Skin of body (tissue), 2 donors: ENCODE results near the gene ZBED1. TPM values are rescaled to one million over a fixed set of nuclear protein-coding genes. Genes with fewer than 3 reads are reported as not detected.
"Not testable (repeated sequence)": the region's sequence is repeated elsewhere in the genome, so short reads cannot be mapped to it uniquely, and the experiment has no call there.

Experiments used
- DNase-seq: peaks from one replicate; lab custom pipeline; 2025; lab: John Stamatoyannopoulos, UW
- total RNA-seq: library from RNA; depleted of rRNA; stranded (reverse); fragments of >200 nt; gene quantifications from one replicate; pipeline ENCODE4 v1.2.3, GENCODE V29; 2014

The ZBED1 gene
- total RNA-seq, 1 donor from 2014 or later = 25.1 TPM

DNA sequence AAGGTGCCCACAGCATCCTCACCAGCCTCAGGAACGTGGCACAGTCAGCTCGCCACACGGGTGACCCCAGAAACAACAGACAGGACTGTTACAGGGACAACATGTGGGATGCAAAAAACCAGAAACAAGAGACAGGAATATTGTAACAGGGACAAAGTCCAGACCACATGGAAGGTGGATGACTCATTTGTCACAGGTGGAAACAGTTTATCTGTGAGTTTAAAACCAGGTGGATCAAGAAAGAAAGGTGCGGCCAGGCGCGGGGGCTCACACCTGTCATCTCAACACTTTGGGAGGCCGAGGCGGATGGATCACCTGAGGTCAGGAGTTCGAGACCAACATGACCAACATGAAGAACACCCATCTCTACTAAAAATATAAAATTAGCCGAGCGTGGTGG lies 23.5 kb downstream of the ZBED1 start:
- DNase-seq = not testable (repeated sequence)

- DNase-seq = no peak
Observed at GRCh38 chrX:2474963-2475726, 25.6 kb downstream of the ZBED1 start.

- no peak for DNase-seq
Observed at GRCh38 chrX:2474280-2474962, 26.4 kb downstream of the ZBED1 start.

DNA sequence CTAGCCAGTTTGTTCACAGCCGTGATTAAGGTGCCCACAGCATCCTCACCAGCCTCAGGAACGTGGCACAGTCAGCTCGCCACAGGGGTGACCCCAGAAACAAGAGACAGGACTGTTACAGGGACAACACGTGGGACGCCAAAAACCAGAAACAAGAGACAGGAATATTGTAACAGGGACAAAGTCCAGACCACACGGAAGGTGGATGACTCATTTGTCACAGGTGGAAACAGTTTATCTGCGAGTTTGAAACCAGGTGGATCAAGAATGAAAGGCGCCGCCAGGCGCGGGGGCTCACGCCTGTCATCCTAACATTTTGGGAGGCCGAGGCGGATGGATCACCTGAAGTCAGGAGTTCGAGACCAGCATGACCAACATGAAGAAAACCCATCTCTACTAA lies 27.7 kb downstream of the ZBED1 start:
- not testable (repeated sequence) for DNase-seq

DNA sequence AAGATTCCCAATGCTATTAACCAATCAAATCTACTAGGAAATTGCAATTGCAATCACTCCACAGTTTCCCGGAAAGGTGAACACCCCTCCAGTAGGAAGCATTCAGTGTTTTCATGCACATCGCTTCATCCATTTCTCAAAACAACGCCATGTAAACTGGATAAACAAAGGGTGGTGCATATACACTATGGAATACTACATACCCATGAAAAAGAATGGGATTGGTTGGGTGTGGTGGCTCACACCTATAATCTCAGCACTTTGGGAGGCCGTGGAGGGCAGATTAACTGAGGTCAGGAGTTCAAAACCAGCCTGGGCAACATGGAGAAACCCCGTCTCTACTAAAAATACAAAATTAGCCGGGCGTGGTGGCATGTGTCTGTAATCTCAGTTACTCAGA lies 29.1 kb downstream of the ZBED1 start:
- DNase-seq = no peak

DNA sequence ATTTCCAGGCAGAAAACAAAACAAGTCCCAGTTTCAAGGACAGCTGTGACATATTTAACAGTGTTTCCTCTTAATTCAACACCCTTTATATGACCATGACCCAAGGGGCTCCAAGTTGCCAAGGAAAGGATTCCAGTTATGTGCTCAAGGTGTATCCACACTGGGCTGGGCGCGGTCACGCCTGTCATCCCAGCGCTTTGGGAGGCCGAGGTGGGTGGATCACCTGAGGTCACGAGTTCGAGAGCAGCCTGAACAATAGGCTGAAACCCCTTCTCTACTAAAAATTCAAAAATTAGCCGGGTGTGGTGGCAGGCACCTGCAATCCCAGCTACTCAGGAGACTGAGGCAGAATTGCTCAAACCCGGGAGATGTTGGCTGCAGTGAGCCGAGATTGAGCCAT lies 29.6 kb downstream of the ZBED1 start:
- not testable (repeated sequence) for DNase-seq

DNA sequence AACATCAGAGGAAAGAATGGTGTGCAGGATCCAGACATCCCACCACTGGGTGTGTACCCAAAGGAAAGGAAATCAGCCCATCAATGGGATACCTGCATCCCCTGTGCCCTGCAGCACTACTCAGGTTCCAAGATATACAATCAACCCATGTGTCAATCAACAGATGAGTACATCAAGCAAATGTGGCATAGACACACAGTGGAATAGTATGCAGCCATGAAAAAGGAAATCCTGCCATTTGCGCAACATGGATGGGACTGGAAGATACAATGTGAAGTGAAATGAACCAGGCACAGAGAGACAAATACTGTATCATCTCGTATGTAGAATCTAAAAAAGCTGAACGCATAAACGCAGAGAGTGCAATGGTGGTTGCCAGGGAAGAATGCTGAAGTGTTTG lies 30.9 kb downstream of the ZBED1 start:
- DNase-seq = not testable (repeated sequence)

DNA sequence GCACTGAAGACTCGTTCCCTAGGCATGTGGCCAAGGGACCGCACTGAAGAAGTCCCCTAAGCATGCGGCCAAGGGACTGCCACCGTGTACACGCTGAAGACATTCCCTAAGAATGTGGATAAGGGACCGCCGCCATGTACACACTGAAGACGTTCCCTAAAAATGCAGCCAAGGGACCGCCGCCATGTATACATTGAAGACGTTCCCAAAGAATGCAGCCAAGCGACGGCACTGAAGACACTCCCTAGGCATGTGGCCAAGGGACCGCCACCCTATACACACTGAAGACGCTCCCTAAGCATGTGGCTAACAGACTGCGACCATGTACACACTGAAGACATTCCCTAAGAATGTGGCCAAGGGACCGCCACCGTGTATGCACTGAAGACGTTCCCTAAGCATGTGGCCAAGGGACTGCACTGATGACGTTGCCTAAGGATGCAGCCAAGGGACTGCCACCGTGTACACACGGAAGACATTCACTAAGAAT lies 31.5 kb downstream of the ZBED1 start:
- no peak for DNase-seq

GRCh38 chrX:2468261-2469195 lies 32.2 kb downstream of the ZBED1 start:
- DNase-seq = no peak

DNA sequence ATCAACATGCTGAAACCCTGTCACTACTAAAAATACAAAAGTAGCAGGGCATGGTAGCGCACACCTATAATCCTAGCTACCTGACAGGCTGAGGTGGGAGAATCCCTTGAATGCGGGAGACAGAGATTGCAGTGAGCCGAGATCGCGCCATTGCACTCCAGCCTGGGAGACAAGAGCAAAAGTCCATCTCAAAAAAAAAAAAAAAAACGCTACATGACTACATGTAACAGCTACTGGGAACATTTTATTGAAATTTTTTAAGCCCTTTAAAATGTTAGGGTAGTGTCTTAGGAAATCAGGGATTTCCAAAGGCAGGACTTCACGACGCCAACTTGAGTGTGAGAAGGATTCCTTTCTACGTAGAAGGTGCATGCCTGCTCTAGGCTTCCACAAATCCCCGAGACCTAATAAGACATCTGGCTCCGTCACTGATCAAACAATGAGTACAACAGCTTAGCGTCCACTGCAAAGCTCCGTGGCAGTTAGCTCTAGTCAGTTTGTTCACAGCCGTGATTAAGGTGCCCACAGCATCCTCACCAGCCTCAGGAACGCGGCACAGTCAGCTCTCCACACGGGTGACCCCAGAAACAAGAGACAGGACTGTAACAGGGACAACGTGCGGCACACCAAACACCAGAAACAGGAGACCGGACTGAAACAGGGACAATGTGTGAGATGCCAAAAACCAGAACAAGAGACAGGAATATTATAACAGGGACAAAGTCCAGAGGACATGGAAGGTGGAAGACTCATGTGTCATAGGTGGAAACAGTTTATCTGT lies 33.7 kb downstream of the ZBED1 start:
- no peak for DNase-seq

GRCh38 chrX:2464677-2465166 lies 36.1 kb downstream of the ZBED1 start:
- no peak for DNase-seq

- no peak for DNase-seq
Observed at GRCh38 chrX:2463973-2464676, 36.7 kb downstream of the ZBED1 start.

- not testable (repeated sequence) for DNase-seq
Observed at GRCh38 chrX:2463481-2463880, 37.3 kb downstream of the ZBED1 start.

- DNase-seq = no peak
Observed at GRCh38 chrX:2462780-2463179, 38.0 kb downstream of the ZBED1 start.

DNA sequence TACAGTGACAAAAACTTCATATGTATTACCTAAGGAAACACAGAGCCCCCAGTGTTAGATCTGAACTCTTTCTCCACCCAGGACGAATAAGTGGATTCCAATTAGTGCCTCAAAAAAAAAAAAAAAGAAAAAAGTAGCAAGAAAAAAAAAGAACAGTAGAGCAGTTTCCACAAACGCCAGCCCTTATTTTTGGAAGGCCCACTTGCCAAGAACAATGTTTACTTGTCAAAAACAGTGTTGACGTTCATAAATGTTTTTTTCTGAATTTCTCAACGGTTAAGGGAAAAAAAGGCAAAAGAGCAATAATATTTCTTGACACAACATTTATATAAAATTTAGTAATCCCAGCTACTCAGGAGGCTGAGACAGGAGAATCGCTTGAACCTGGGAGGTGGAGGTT lies 38.7 kb downstream of the ZBED1 start:
- no peak for DNase-seq

DNA sequence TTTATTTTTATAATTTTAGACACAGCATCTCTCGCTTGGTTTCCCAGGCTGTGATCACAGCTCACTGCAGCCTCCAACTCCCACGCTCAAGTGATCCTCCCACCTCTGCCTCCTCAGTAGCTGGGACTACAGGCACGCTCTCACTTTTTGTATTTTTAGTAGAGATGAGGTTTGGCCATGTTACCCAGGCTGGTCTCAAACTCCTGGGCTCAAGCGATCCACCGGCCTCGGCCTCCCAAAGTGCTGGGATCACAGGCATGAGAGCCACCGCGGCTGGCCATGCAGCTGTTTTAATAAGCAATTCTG lies 39.1 kb downstream of the ZBED1 start:
- no peak for DNase-seq

DNA sequence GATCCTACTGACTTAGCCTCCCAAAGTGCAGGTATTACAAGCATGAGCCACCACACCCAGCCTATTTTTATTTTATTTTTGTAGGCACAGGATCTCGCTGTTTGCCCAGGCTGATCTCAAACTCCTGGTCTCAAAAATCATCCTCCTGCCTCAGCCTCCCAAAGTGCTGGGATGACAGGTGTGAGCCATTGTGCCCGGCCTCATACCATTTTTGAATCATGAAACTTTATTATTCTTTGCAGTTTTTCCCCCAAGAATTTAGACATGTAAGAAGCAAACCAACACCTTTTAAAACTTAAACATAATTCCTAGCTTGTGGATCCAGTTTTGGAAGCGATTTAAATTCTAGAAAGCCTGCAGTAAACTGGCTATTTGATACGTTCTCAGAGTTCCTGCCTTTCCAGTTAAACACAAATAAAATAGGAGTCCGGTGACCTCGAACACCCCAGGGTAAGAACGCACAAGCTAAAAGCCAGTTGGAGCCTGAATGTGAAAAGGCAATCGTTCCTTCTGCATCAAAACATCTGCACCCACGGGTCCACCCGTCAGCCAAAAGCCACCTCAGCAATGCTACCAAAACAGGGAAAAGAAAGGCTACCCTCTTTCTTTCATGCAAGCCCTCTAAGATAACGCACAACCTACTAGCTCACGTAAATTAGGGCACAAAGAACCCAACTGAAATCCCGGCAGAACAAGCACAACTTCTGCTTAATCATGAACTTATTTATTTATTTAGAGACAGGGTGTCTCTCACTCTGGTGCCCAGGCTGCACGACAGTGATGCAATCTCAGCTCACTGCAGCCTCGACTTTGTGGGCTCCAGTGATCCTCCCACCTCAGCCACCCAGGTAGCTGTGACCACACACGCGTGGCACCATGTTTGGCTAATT lies 39.7 kb downstream of the ZBED1 start:
- DNase-seq = not testable (repeated sequence)

- DNase-seq = not testable (repeated sequence)
Observed at GRCh38 chrX:2460048-2460447, 40.7 kb downstream of the ZBED1 start.

DNA sequence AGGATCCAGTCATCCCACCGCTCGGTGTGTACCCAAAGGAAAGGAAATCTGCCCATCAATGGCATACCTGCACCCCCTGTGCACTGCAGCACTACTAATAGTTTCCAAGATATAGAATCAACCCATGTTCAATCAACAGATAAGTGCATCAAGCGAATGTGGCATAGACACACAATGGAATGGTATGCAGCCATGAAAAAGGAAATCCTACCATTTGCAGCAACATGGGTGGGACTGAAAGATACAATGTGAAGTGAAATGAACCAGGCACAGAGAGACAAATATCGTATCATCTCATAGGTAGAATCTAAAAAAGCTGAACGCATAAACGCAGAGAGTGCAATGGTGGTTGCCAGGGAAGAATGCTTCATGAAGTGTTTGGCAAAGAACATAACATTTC lies 42.5 kb downstream of the ZBED1 start:
- no peak for DNase-seq
